AG10803 (cell line): ENCODE measurements around the gene XPNPEP1.

Experiments used
- DNase-seq: peaks from one replicate; pipeline ENCODE4 v3.0.0; 2010; ENCODE audit warnings: low read depth
- H3K4me3 ChIP-seq: 2 replicates; pipeline ENCODE4 v1.5.1; 2011; ENCODE audit warnings: mild to moderate bottlenecking, low read length, control low read depth
- CTCF ChIP-seq: conservative IDR thresholded peaks from 2 replicates; pipeline ENCODE4 v1.5.1; 2011; ENCODE audit warnings: mild to moderate bottlenecking, low read length, control low read depth, inconsistent platforms

XPNPEP1 gene

GRCh38 chr10:109959259-109960145 is 36.2 kb upstream of the XPNPEP1 start:
- peak; percentile 41 for DNase-seq
- no peak overlapping the region for H3K4me3 ChIP-seq
- TF ChIP-seq CTCF, result no peak

DNA sequence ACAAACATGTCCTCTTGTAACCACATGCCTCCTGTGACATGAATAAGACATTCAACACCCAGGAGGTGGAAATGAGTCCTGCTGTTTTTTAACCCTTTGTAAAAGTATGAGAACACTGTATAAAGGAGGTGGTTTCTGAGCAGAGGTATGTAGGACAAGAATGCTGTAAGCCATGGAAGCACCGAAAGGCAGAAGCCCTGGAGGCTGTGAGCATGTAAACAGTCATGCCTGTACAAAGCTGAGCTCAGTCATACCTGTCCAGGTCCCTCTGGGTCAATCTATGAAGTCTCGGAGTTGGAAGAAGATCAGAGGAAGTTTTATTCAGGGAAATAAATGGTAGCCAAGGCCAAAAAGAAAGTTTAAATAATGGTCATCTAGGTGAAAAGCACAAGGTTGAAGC is 34.7 kb upstream of the XPNPEP1 start:
- no peak for TF ChIP-seq CTCF
- no peak for DNase-seq

DNA sequence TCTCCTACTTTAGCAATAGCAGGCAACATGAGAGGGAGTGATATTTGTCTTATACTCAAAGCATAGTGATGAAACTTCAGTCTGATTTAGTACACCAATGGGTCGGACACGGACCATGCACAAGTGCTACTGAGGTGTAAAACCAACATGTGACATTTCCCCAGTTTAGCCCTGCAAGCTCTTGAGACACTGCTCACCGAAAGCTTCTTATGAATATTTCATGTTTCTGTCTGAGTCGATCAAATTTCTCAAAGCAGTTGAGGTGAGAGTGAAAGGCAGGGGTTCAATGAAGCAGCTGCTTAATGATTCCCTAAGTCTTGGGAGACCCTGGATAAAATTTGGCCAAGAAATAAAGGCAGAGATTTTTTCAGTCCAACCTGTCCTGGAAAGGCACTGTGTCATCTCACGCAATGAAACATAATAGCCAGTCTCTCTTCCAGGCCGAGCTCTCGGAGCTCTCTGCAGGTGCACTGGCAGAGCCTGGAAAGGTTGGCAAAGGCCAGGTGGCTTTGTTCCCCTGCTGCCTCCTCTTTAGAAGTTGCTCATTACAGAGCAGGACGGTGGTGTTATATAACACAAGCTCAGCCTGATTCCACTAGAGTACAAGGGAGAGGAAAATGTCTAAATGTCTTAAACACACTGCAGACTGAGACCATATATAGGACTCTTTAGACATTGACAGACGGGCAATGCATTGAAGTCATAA is 33.9 kb upstream of the XPNPEP1 start:
- DNase-seq, result no peak
- no peak overlapping the region for H3K4me3 ChIP-seq
- TF ChIP-seq CTCF, result no peak

More for the DNA sequence above, 34.7 kb upstream of the XPNPEP1 start:
- no peak overlapping the region for H3K4me3 ChIP-seq

GRCh38 chr10:109956454-109957091 is 33.3 kb upstream of the XPNPEP1 start:
- H3K4me3 ChIP-seq, result no peak overlapping the region
- peak; percentile 38 for DNase-seq
- TF ChIP-seq CTCF, result peak; percentile 52

DNA sequence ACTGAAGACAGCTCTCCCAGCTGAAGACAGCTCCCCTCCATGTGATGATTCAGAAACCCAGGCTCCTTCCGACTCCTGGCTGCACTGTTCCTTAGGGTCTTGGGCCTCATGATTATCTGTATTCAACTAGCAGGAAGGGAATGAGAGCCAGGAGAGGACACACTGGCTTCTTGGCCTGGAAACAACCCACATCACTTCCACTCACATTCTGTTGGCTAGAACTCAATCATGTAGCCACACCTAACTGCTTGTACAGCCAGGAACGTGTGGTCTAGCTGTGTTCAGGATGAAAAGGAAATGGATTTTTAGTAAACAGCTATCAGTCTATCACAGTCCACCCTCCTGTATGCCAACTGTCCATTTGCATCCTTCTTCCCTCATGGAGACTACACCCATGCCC is 30.5 kb upstream of the XPNPEP1 start:
- TF ChIP-seq CTCF, result no peak
- DNase-seq, result no peak
- H3K4me3 ChIP-seq, result no peak overlapping the region

DNA sequence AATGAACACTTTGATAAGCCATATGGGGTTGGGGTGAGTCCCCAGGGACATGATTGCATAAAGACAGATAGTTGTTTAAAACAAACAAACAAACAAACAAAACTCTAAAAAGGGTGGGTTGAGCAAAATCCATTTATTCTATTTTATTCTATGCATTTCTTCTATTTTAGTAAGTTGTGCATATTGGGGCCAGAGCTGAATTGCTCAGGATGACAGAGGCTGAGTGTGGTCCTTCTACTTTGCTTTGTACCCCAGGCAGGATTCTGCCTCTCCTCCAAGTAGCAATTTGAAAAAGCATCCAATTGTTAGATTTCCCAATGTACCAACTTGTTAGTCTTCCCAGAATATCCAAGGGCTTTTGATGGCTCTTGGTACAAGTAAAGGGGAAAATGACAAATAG is 29.2 kb upstream of the XPNPEP1 start:
- no peak for DNase-seq
- no peak for TF ChIP-seq CTCF
- no peak overlapping the region for H3K4me3 ChIP-seq
